OCI-LY1 (cell line): ENCODE data around the gene CLEC19A.

Experiments used
- EZH2 ChIP-seq: fragments of 200-600 bp; sonication (generic), shearing (Covaris generic); IDR thresholded peaks from 2 replicates; pipeline ENCODE4 v1.8.0; 2017; ENCODE audit warnings: borderline replicate concordance, mixed run types, mild to moderate bottlenecking, antibody characterized with exemption, low read length, moderate library complexity, mixed read lengths
- TF ChIP-seq, protein P1 (sequence below): fragments of 200-600 bp; sonication (generic), shearing (Covaris generic); IDR thresholded peaks from 2 replicates; pipeline ENCODE4 v1.5.1; 2017; ENCODE audit warnings: mild to moderate bottlenecking, antibody characterized with exemption, low read length, moderate library complexity, mixed read lengths

DNA sequence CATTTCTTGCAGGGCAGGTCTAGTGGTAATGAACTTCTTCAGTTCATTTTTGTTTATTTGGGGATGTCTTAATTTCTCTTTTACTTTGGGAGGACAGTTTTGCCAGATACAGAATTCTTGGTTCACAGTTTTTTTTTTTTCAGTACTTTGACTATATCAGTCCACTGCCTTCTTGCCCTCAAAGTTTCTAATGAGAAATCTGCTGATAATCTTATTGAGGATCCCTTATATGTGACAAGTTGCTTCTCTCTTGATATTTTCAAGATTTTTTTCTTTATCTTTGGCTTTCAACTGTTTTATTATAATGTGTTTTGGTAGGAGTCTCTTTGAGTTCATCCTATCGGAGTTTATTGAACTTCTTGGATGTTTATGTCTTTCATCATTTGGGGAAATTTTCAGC is 42.8 kb downstream of the CLEC19A start:
- TF ChIP-seq, protein P1, sequence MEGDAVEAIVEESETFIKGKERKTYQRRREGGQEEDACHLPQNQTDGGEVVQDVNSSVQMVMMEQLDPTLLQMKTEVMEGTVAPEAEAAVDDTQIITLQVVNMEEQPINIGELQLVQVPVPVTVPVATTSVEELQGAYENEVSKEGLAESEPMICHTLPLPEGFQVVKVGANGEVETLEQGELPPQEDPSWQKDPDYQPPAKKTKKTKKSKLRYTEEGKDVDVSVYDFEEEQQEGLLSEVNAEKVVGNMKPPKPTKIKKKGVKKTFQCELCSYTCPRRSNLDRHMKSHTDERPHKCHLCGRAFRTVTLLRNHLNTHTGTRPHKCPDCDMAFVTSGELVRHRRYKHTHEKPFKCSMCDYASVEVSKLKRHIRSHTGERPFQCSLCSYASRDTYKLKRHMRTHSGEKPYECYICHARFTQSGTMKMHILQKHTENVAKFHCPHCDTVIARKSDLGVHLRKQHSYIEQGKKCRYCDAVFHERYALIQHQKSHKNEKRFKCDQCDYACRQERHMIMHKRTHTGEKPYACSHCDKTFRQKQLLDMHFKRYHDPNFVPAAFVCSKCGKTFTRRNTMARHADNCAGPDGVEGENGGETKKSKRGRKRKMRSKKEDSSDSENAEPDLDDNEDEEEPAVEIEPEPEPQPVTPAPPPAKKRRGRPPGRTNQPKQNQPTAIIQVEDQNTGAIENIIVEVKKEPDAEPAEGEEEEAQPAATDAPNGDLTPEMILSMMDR, result no peak
- no peak for TF ChIP-seq EZH2
